Kidney capillary endothelial cell (primary cell): ENCODE data around the gene SPON1.
"Not testable (repeated sequence)": the region's sequence is repeated elsewhere in the genome, so short reads cannot be mapped to it uniquely, and the experiment has no call there.

Experiments
- DNase-seq: peaks from one replicate; pipeline ENCODE4 v3.0.0-alpha.2; 2018; ENCODE audit warnings: low spot score

The SPON1 gene

DNA sequence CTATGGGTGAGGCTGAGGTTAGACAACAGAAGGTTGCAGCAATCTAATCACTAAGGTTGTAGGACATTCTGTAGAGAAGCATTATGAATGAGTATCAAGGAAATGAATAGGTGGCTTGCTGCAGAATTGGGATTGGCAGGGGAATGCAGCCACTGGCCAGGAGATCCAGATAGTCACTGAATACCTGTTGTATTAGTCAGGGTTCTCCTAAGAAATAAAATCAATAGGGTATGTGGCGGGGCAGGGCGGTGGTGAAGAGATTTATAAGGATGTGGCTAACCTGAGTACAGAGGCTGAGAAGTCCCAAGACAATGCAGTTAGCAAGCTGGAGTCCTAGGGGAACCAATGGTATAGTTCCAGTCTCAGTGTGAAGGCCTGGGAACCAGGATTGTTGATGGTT lies 163.0 kb downstream of the SPON1 start:
- no peak for DNase-seq

DNA sequence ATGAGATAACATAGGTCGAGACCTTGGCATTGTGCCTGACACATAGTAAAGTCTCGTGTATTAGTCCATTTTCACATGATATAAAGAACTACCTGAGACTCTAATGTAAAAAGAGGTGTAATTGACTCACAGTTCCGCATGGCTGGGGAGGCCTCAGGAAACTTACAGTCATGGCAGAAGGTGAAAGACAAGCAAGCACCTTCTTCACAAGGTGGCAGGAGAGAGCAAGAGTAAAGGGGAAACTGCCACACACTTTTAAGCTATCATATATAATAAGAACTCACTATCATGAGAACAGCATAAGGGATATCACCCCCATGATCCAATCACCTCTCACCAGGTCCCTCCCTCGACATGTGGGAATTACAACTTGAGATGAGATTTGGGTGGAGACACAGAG lies 165.2 kb downstream of the SPON1 start:
- DNase-seq = no peak

DNA sequence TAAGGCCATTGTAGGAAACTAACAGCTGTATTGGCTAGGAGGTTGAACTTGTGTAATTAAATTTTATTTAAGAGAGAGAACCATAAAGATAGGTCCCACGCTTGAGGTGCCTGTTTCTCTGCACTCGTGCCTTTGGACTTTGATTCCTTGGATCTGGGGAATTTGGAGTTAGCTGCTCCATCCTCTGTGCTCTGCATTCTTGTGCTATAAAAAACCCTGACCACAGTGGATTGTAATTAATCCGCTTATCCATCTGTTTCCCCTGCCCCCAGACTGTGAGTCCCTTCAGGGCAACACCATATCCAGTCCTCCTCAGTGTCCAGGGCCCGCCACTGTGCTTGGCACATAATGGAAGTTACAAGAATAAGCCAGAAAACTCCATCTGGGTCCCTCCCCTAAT lies 169.8 kb downstream of the SPON1 start:
- no peak for DNase-seq

GRCh38 chr11:14133381-14133780 lies 170.9 kb downstream of the SPON1 start:
- DNase-seq = no peak

DNA sequence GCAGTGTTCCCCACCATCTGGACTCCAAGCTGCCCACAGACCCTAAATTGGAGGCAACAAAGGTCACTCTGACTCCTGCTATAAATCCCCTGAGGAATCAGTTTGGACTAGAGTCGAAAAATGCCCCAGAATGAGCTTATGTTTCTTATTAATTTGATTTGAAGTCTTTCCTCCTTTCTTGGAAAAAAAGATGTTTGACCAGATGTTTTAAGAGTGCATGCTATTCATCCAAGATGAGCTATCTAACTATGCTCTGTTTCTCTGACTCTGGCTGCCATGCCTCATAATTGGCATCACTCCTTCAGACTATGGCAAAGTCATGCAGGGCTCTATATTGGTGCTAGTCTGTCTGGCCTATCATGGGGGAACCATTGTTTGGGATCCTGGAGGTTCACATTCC lies 174.0 kb downstream of the SPON1 start:
- DNase-seq = no peak

GRCh38 chr11:14137284-14137683 lies 174.8 kb downstream of the SPON1 start:
- DNase-seq = no peak

- no peak for DNase-seq
Measured at GRCh38 chr11:14140991-14141390, 178.5 kb downstream of the SPON1 start.

DNA sequence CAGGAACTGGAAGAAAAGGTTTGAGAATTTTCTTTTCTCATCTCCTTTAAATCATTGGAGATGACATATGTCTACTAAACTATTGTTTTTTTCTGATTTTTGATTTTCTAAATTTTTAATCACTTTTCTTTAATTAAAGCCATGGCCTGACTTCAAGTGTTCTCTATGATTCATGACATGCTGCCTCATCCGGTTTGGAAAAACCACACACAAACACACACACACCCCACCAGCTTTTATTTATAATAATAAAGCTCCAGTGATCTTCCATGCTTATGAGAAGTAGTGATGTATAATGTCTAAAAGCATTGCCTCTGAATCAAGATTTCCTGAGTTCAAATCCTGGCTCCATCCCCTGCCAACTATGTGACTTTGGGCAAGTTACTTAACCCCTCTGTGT lies 179.2 kb downstream of the SPON1 start:
- DNase-seq = no peak

DNA sequence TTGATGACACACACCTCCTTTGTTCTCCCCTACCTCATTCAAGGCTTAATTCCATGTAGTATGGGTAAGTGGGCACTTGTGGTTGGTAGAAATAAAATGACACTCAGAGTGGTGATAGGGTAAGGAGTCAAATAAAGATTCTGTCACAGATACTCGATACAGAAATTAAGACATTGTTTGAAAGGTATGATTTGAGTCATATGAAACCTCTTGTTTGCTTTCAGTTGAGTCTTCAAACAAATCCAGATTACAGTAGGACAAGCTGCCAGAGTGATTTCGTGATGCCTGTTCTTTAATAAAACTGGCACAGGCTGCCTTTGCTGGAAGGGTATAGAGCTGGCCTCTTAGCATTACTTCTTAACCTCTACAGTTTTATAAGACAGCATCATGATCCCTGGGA lies 182.4 kb downstream of the SPON1 start:
- no peak for DNase-seq

- peak; percentile 44 for DNase-seq
Measured at GRCh38 chr11:14148653-14149273, 186.2 kb downstream of the SPON1 start.

GRCh38 chr11:14149683-14150082 lies 187.2 kb downstream of the SPON1 start:
- no peak for DNase-seq

DNA sequence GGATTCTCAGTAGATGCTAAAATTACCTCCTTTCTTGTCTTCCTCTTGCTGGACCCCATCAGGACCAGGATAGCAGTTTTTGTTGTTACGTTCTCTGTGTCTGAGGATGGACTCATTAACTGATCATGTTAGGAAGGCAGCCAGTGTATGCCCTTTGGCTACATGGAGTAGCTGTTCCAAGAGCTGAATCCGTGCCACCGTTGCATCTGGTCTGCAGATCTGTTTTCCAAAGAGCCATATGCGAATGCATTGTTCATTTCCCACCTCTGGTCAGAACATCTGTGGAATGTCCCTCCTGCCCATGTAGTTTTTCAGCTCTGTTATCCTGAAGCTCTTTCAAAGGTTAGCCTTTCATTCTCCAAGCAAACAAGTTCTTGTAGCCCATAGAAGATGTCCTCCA lies 188.4 kb downstream of the SPON1 start:
- no peak for DNase-seq

- not testable (repeated sequence) for DNase-seq
Measured at GRCh38 chr11:14154103-14154502, 191.6 kb downstream of the SPON1 start.

DNA sequence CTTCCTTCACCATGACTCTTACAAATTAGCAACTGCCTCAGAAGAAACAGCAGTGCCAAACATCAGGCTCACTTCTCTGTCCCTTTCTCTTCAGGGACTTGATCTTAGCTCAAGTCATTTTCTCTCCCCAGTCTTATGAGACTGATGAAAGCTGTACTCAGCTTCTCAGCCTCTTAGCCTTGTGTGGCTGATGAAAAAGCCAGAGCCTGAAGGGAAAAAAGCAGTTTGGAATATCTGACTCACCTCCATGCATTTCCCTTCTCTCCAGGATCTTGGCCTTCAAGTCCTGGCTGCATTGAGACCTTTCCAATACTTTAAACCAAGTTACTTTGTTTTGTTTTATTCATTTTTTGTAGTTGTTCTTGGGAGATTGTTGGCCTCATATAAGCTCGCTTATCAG lies 195.9 kb downstream of the SPON1 start:
- DNase-seq = no peak

GRCh38 chr11:14163576-14163975 lies 201.1 kb downstream of the SPON1 start:
- DNase-seq = no peak

DNA sequence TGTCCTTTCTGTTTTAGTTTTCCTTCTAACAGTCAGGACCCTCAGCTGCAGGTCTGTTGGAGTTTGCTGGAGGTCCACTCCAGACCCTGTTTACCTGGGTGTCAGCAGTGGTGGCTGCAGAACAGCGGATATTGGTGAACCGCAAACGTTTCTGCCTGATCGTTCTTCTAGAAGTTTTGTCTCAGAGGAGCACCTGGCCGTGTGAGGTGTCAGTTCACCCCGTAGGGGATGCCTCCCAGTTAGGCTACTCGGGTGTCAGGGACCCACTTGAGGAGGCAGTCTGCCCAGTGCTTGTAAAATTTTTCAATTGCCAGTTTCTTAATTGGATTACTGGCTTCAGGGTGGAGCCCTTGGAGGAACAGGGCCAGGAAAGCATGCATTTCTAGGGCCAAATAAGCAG lies 211.2 kb downstream of the SPON1 start:
- DNase-seq = not testable (repeated sequence)

DNA sequence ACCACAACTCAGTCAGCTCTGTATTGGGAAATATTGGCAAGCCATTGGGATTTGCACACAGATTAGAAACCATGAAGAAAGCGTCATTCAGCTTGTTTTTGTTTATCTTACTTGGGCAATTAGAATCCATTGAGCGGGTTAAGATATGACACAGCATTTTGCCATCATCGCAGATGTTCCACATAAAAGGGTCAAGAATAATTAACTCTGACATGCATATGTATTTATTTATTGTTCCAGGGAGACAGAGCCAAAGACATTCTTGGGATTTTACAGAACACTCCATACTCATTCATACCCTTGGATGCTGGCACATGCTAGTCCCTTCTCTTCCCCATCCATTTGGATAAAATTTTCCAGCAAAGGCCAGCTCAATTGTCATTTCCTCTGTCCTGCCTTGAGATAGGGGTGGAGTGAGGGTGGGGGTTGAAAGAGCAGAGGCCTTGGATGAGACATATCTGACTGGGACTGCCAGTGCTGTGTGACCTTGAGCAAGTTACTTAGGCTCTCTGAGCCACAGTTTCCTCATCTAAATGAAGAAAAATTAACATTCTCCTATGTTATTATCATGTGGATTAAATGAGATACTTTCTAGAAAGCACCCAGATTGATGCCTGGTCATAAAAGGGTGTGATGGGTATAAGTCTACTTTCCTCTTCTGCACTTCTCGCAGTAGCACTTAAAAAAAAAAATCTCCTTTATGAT lies 216.7 kb downstream of the SPON1 start:
- no peak for DNase-seq

DNA sequence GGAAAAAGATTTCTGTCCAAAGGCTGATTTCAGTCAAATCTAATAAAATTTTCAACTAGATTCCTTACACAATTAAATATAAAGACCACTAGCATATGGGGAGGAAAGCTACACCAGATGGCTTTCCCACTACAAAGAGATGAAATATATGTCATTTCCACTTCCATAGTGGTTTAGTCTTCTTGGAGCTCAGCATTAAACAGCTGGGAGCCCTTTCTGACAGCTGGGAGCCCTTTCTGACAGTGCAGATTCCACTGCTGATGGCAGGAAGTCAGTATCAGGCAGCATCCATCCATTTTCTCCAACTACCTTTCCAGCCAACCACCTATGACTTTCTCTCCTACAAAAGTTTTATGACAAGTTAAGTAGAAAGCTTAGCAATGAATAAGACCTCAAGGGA lies 218.6 kb downstream of the SPON1 start:
- no peak for DNase-seq

- DNase-seq = no peak
Measured at GRCh38 chr11:14182833-14183364, 220.4 kb downstream of the SPON1 start.

GRCh38 chr11:14184028-14184940 lies 221.8 kb downstream of the SPON1 start:
- no peak for DNase-seq

- DNase-seq = no peak
Measured at GRCh38 chr11:14185461-14185860, 222.9 kb downstream of the SPON1 start.

- no peak for DNase-seq
Measured at GRCh38 chr11:14186046-14186775, 223.7 kb downstream of the SPON1 start.
